Glomerular endothelial cell (primary cell): ENCODE results near the gene NUFIP2. TPM values are rescaled to one million over a fixed set of nuclear protein-coding genes. Genes with fewer than 3 reads are reported as not detected.
"Not testable (repeated sequence)": the region's sequence is repeated elsewhere in the genome, so short reads cannot be mapped to it uniquely, and the experiment has no call there.

Experiments used
- DNase-seq: peaks from one replicate; pipeline ENCODE4 v3.0.0-alpha.2; 2011; ENCODE audit warnings: low read depth, low spot score; ENCODE audit errors: extremely low read depth
- total RNA-seq: library from RNA; depleted of rRNA; stranded (reverse); fragments of >200 nt; gene quantifications from 2 replicates; pipeline ENCODE4 v1.2.3, GENCODE V29; 2015

The NUFIP2 gene
- total RNA-seq, 1 donor from 2014 or later: 37.9 TPM

DNA sequence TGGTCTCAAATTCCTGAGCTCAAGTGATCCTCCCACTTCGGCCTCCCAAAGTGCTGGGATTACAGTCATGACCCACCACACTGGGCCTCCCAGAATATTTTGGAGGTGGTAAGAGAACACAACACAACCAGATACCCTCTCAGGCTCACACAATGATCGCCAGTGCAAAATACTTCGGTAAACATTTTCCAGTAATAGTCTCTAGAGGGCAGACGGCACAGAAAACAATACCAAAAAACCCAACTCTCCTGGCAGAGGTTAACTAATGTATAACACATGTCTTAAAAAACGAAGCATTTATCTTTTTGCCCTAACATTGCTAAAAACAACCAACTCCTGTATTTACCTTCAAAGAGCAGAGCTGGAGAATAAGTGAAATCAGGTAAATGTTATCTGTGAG, 10.5 kb downstream of the NUFIP2 start:
- no peak for DNase-seq

DNA sequence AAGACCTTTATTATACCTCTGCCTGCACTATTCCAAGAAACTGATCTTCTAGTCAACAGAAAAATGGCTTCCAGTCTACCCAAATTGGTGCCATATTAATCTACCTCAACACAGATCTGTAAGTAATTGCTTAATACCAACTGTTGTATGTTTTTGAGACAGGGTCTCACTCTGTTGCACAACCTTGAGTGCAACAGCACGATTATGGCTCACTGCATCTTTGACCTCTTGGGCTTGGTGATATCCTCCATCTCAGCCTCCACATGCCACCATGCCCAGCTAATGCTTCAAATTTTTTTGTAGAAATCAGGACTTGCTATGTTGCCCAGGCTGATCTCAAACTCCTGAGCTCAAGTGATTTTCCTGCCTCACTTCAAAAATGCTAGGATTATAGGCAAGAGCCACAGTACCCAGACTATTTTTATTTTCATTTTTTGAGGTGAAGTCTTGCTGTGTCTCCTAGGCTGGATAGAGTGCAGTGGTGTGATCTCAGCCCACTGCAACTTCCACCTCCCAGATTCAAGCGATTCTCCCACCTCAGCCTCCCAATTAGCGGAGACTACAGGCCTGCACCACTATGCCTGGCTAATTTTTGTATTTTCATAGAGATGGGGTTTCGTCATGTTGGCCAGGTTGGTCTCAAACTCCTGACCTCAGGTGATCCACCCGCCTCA, 14.4 kb downstream of the NUFIP2 start:
- no peak for DNase-seq

- DNase-seq: no peak
Measured at GRCh38 chr17:29278692-29279091, 15.3 kb downstream of the NUFIP2 start.

- DNase-seq: no peak
Measured at GRCh38 chr17:29273924-29274323, 20.0 kb downstream of the NUFIP2 start.

GRCh38 chr17:29271980-29272379, 22.0 kb downstream of the NUFIP2 start:
- not testable (repeated sequence) for DNase-seq

- DNase-seq: no peak
Measured at GRCh38 chr17:29263916-29264315, 30.0 kb downstream of the NUFIP2 start.

DNA sequence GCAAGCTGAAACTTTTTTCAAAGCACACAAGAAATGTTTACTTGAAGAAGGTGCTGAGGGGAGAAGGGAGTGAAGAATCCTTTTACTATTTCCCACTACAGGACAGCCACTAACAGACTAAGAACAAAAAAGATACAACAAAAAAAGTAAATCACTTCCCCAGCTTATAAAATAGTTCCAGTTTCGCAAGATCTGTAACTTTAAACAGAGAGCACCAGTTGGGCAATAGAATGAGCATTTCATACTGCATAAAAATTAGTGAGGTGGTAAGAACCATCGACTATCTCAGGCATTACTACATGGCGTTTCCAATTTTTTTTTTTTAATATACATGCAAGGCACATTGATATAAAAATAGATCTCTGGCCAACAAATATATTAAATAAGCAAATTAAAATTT, 36.2 kb downstream of the NUFIP2 start:
- DNase-seq: no peak

- DNase-seq: no peak
Measured at GRCh38 chr17:29256735-29257466, 37.0 kb downstream of the NUFIP2 start.

GRCh38 chr17:29255926-29256522, 37.9 kb downstream of the NUFIP2 start:
- DNase-seq: no peak

- DNase-seq: no peak
Measured at GRCh38 chr17:29253037-29253436, 40.9 kb downstream of the NUFIP2 start.

DNA sequence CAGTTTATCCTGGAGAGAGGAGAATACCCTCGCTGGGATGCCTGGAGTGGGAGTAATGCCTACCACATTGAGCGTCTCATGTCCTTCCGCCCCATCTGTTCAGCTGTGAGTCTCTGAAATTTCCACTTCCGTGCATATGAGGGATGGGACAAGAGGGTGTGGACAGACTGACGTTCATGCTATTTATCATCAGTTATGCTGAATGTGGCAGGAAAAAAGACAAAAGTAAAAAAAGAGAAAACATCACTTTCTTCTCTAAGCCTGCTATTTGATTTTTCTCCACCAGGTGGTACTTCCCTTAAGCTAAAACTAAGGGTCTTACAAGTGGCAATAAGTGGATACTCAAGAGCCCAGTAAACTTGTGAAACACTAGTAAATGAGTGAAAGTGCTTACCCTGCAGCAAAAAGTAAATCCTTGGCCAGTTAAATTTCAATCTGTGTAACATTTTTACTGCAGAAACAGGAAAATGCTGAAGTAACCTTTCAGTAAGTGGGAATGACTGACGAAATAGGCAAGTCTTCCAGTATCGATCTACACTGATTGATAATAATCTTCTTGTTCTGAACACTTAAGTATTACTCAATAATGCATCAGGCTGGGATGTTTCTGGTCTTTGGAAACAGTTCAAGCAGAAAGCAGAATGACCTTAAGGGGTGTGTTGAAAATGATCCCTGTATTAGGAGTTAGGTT, 41.7 kb downstream of the NUFIP2 start:
- no peak for DNase-seq

DNA sequence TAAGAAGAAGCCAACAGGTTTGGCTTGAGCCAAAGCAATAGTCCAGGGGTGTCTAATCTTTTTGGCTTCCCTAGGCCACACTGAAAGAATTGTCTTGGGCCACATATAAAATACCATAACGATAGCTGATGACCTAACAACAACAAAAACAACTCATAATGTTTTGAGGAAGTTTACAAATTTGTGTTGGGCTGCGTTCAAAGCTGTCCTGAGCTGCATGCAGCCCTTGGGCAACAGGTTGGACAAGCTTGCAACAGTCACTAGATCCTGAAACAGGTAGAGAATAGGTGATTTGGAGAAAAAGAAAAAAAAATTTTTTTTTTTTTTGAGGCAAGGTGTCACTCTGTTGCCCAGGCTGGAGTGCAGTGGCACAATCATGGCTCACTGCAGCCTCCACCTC, 42.8 kb downstream of the NUFIP2 start:
- DNase-seq: no peak

GRCh38 chr17:29250666-29251065, 43.3 kb downstream of the NUFIP2 start:
- no peak for DNase-seq

DNA sequence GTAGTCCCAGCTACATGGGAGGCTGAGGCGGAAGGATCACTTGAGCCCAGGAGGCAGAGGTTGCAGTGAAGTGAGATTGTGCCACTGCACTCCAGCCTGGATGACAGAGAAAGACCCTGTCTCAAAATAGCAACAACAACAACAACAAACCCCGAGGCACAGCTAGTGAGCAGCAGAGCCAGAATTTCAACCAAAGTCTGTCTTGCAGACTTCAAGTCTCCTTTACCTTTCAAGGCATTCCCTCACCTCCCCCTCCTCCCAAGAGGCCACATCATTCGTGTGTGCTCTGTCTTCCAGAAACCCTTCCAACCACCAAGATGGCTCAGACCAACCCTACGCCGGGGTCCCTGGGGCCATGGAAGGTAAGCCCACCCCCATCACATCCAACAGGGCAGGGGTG, 45.1 kb downstream of the NUFIP2 start:
- no peak for DNase-seq

- DNase-seq: no peak
Measured at GRCh38 chr17:29247219-29247618, 46.7 kb downstream of the NUFIP2 start.

- DNase-seq: no peak
Measured at GRCh38 chr17:29246628-29247027, 47.3 kb downstream of the NUFIP2 start, which contains the start of gene CRYBA1. Gene CRYBA1, plus strand, starts transcription at chr17:29246859. Its CDS starts 5 bp downstream, at chr17:29246864.

DNA sequence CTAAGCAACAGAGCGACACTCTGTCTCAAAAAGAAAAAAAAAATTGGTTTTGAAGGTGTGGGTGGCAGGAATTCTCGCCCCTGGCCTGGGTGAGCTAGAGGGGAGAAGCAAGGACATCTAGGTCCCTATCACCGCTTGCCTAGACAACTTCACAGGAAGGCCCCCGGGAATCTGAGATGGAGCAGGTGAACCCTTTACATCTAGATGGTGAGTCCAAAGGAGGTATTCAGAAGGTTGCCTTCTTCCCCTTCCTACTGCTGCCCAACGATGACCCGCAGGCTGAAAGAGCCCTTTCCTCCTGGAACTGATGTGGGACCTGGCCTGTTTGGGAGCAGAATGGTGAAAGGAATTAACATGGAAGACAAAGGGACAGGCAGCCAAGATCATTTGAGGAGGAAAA, 48.5 kb downstream of the NUFIP2 start:
- no peak for DNase-seq

- DNase-seq: no peak
Measured at GRCh38 chr17:29243792-29244191, 50.2 kb downstream of the NUFIP2 start.

- DNase-seq: no peak
Measured at GRCh38 chr17:29242790-29243189, 51.2 kb downstream of the NUFIP2 start.

GRCh38 chr17:29242051-29242450, 51.9 kb downstream of the NUFIP2 start:
- DNase-seq: no peak
